OCI-LY7 (cell line): ENCODE data around the gene PLPPR3. TPM values are rescaled to one million over a fixed set of nuclear protein-coding genes. Genes with fewer than 3 reads are reported as not detected.

ENCODE experiments used
- BruUV-seq: library from RNA; stranded (reverse); fragments of 400-500 nt; replicated peaks from 2 replicates; lab custom pipeline; 2021; lab: Mats Ljungman, UMichigan
- CTCF ChIA-PET: fragments of 300-600 bp; sonication (Branson Sonifier 250); formaldehyde crosslinking; loops from one replicate; lab custom pipeline; 2022; ENCODE audit warnings: antibody characterized with exemption; ENCODE audit not compliant: unreplicated experiment; lab: Charles Lee
- POLR2A ChIA-PET: fragments of 300-600 bp; sonication (Branson Sonifier 250); formaldehyde crosslinking; loops from one replicate; lab custom pipeline; 2022; ENCODE audit warnings: antibody characterized with exemption; lab: Charles Lee
- DNase-seq: peaks from one replicate; pipeline ENCODE4 v3.0.0-alpha.2; 2015; ENCODE audit warnings: low spot score
- H2AFZ ChIP-seq: fragments of 200-600 bp; sonication (generic), shearing (Covaris generic); 2 replicates; pipeline ENCODE4 v1.6.1; 2014; ENCODE audit warnings: mild to moderate bottlenecking, antibody characterized with exemption, low read length, moderate library complexity
- H3K27ac ChIP-seq: fragments of 200-600 bp; sonication (generic); 2 replicates; pipeline ENCODE4 v1.5.1; 2014; ENCODE audit warnings: mixed run types, low read depth, mild to moderate bottlenecking, moderate library complexity, low read length, inconsistent platforms; ENCODE audit not compliant: poor library complexity, severe bottlenecking
- H3K36me3 ChIP-seq: fragments of 200-600 bp; sonication (generic); 2 replicates; pipeline ENCODE4 v1.6.1; 2014; ENCODE audit warnings: mild to moderate bottlenecking, antibody characterized with exemption, low read length, moderate library complexity, mixed read lengths; ENCODE audit not compliant: insufficient read depth
- H3K4me1 ChIP-seq: fragments of 200-600 bp; sonication (generic); 2 replicates; pipeline ENCODE4 v1.5.1; 2014; ENCODE audit warnings: mild to moderate bottlenecking, low read length; ENCODE audit not compliant: insufficient read depth, poor library complexity, severe bottlenecking
- H3K4me2 ChIP-seq: fragments of 200-600 bp; sonication (generic); 2 replicates; pipeline ENCODE4 v1.6.1; 2014; ENCODE audit warnings: mild to moderate bottlenecking, low read length
- H3K4me3 ChIP-seq: fragments of 200-600 bp; sonication (generic); 2 replicates; pipeline ENCODE4 v1.5.1; 2014; ENCODE audit warnings: mild to moderate bottlenecking, low read depth, low read length; ENCODE audit not compliant: poor library complexity, severe bottlenecking
- H3K79me2 ChIP-seq: fragments of 200-600 bp; sonication (generic); 2 replicates; pipeline ENCODE4 v1.6.1; 2016; ENCODE audit warnings: low read depth, mild to moderate bottlenecking, low read length, moderate library complexity, mixed read lengths; ENCODE audit not compliant: insufficient read depth
- H3K9me2 ChIP-seq: fragments of 200-600 bp; sonication (generic); 2 replicates; pipeline ENCODE4 v1.6.1; 2016; ENCODE audit warnings: mild to moderate bottlenecking, low read length, mixed read lengths; ENCODE audit not compliant: insufficient read depth
- H3K9me3 ChIP-seq: fragments of 200-600 bp; sonication (generic); 2 replicates; pipeline ENCODE4 v1.6.1; 2014; ENCODE audit warnings: mild to moderate bottlenecking, mixed run types, low read length, mixed read lengths
- H4K20me1 ChIP-seq: fragments of 200-600 bp; sonication (generic); 2 replicates; pipeline ENCODE4 v1.6.1; 2014; ENCODE audit warnings: mild to moderate bottlenecking, antibody characterized with exemption, low read length, moderate library complexity, mixed read lengths; ENCODE audit not compliant: insufficient read depth
- EZH2phosphoT487 ChIP-seq: fragments of 200-600 bp; sonication (generic); IDR thresholded peaks from 2 replicates; pipeline ENCODE4 v1.6.1; 2018; ENCODE audit warnings: low read depth, borderline replicate concordance, mild to moderate bottlenecking, mixed run types, antibody characterized with exemption, low read length, moderate library complexity, mixed read lengths
- intact Hi-C: fragments of 100-400 bp; cut with micrococcal nuclease; formaldehyde crosslinking; loops from one replicate; pipeline ENCODE4 v1.10.0; 2022; ENCODE audit not compliant: unreplicated experiment
- total RNA-seq, 2 experiments: library from RNA; depleted of rRNA in 1 of 2; stranded (reverse); fragments of >200 nt in 1 of 2; shearing (Covaris generic) in 1 of 2; gene quantifications; 2 replicates each; pipeline ENCODE4 v1.2.3, GENCODE V29; 2014 to 2022
- TF ChIP-seq, protein P1 (sequence below): fragments of 200-600 bp; sonication (generic); conservative IDR thresholded peaks from 2 replicates; pipeline ENCODE4 v1.5.1; 2014; ENCODE audit warnings: mild to moderate bottlenecking, antibody characterized with exemption, low read length, moderate library complexity, mixed read lengths

Gene PLPPR3
- total RNA-seq, 2 experiments from 2014 or later: not detected

GRCh38 chr19:799076-799881 lies 22.5 kb downstream of the PLPPR3 start:
- TF ChIP-seq EZH2phosphoT487: no peak
- TF ChIP-seq, protein P1, sequence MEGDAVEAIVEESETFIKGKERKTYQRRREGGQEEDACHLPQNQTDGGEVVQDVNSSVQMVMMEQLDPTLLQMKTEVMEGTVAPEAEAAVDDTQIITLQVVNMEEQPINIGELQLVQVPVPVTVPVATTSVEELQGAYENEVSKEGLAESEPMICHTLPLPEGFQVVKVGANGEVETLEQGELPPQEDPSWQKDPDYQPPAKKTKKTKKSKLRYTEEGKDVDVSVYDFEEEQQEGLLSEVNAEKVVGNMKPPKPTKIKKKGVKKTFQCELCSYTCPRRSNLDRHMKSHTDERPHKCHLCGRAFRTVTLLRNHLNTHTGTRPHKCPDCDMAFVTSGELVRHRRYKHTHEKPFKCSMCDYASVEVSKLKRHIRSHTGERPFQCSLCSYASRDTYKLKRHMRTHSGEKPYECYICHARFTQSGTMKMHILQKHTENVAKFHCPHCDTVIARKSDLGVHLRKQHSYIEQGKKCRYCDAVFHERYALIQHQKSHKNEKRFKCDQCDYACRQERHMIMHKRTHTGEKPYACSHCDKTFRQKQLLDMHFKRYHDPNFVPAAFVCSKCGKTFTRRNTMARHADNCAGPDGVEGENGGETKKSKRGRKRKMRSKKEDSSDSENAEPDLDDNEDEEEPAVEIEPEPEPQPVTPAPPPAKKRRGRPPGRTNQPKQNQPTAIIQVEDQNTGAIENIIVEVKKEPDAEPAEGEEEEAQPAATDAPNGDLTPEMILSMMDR: peak; percentile 70
- H2AFZ ChIP-seq: no peak overlapping the region
- H3K36me3 ChIP-seq: peaks cover 64% of the 10 kb centered on the region
- H3K27ac ChIP-seq: peak overlapping the region; percentile 69
- no peaks in the 10 kb centered on the region for H3K9me2 ChIP-seq
- ChIA-PET CTCF (no interaction called here), POLR2A (no interaction called here)
- no TSS peak for BruUV-seq
- no peaks in the 10 kb centered on the region for H3K9me3 ChIP-seq
- intact Hi-C loops: loop anchor here (5.0 kb wide), 1 partner anchor 227 kb away; the partner anchor contains the start of gene BSG
- H3K4me2 ChIP-seq: peak overlapping the region; percentile 94
- peaks cover 47% of the 10 kb centered on the region for H4K20me1 ChIP-seq
- peaks cover 21% of the 10 kb centered on the region for H3K4me1 ChIP-seq
- peak overlapping the region; percentile 98 for H3K4me3 ChIP-seq
- peak; percentile 33 for DNase-seq
- H3K79me2 ChIP-seq: peaks cover 60% of the 10 kb centered on the region

- CTCF ChIA-PET: no interaction called here
- H3K4me1 ChIP-seq: peaks cover 21% of the 10 kb centered on the region
- intact Hi-C loops: loop anchor here (5.0 kb wide), 1 partner anchor 226 kb away; the partner anchor contains the start of gene BSG
- peaks cover 47% of the 10 kb centered on the region for H4K20me1 ChIP-seq
- peak overlapping the region; percentile 94 for H3K4me2 ChIP-seq
- no peak overlapping the region for H2AFZ ChIP-seq
- no peaks in the 10 kb centered on the region for H3K9me2 ChIP-seq
- H3K27ac ChIP-seq: peak overlapping the region; percentile 69
- peaks cover 57% of the 10 kb centered on the region for H3K36me3 ChIP-seq
- peaks cover 57% of the 10 kb centered on the region for H3K79me2 ChIP-seq
- no peaks in the 10 kb centered on the region for H3K9me3 ChIP-seq
- POLR2A ChIA-PET: no interaction called here
- BruUV-seq: no TSS peak
- peak overlapping the region; percentile 98 for H3K4me3 ChIP-seq
- TF ChIP-seq, protein P1: no peak
- no peak for TF ChIP-seq EZH2phosphoT487
- peak; percentile 34 for DNase-seq
Observed at GRCh38 chr19:798415-799075, 23.2 kb downstream of the PLPPR3 start.
